ENCODE results near the gene KIF22.
A peak's percentile ranks its signal among the peaks of the same experiment; 100 is the strongest.
"Not testable (repeated sequence)": the region's sequence is repeated elsewhere in the genome, so short reads cannot be mapped to it uniquely, and the experiment has no call there.

KIF22 gene

GRCh38 chr16:29790183-29790948 is at the start of gene KIF22:
TSS of gene KIF22 (plus strand) at chr16:29790751. CDS start at chr16:29790760, 9 bp downstream.
- in situ Hi-C loops (cut with MboI; ENCODE audit: low pct_unique_long_range_greater_than_20kb, low sequenced_read_pairs), result no loop called here
- peak; percentile 99 for DNase-seq

- DNase-seq, result no peak
- in situ Hi-C loops (cut with MboI; ENCODE audit: low pct_unique_long_range_greater_than_20kb, low sequenced_read_pairs), result no loop called here
Measured at GRCh38 chr16:29742683-29743275, 47.8 kb upstream of the KIF22 start.

- no peak for DNase-seq
- in situ Hi-C loops (cut with MboI; ENCODE audit: low pct_unique_long_range_greater_than_20kb, low sequenced_read_pairs), result no loop called here
Measured at GRCh38 chr16:29743475-29743826, 47.1 kb upstream of the KIF22 start.

- no peak for DNase-seq
- in situ Hi-C loops (cut with MboI; ENCODE audit: low pct_unique_long_range_greater_than_20kb, low sequenced_read_pairs), result no loop called here
Measured at GRCh38 chr16:29743827-29744531, 46.6 kb upstream of the KIF22 start.

GRCh38 chr16:29744541-29745101 is 45.9 kb upstream of the KIF22 start:
- in situ Hi-C loops (cut with MboI; ENCODE audit: low pct_unique_long_range_greater_than_20kb, low sequenced_read_pairs), result no loop called here

GRCh38 chr16:29745121-29745852 is 45.3 kb upstream of the KIF22 start:
- in situ Hi-C loops (cut with MboI; ENCODE audit: low pct_unique_long_range_greater_than_20kb, low sequenced_read_pairs), result no loop called here
- peak; percentile 73 for DNase-seq

More at GRCh38 chr16:29744541-29745101, 45.9 kb upstream of the KIF22 start:
- DNase-seq, result peak; percentile 38

GRCh38 chr16:29745853-29746345 is 44.7 kb upstream of the KIF22 start, which contains the start of gene C16orf54:
TSS of gene C16orf54 (minus strand) at chr16:29745990. CDS start at chr16:29744951, 1,039 bp downstream.
- in situ Hi-C loops (cut with MboI; ENCODE audit: low pct_unique_long_range_greater_than_20kb, low sequenced_read_pairs), result no loop called here
- DNase-seq, result peak; percentile 96

GRCh38 chr16:29746518-29746917 is 44.0 kb upstream of the KIF22 start:
- in situ Hi-C loops (cut with MboI; ENCODE audit: low pct_unique_long_range_greater_than_20kb, low sequenced_read_pairs); DNase-seq: not testable (repeated sequence)

- in situ Hi-C loops (cut with MboI; ENCODE audit: low pct_unique_long_range_greater_than_20kb, low sequenced_read_pairs), result no loop called here
- DNase-seq, result no peak
Measured at GRCh38 chr16:29747947-29748759, 42.4 kb upstream of the KIF22 start.

- in situ Hi-C loops (cut with MboI; ENCODE audit: low pct_unique_long_range_greater_than_20kb, low sequenced_read_pairs); DNase-seq: not testable (repeated sequence)
Measured at GRCh38 chr16:29748760-29749149, 41.8 kb upstream of the KIF22 start.

GRCh38 chr16:29753516-29753915 is 37.0 kb upstream of the KIF22 start:
- in situ Hi-C loops (cut with MboI; ENCODE audit: low pct_unique_long_range_greater_than_20kb, low sequenced_read_pairs), result no loop called here
- no peak for DNase-seq

- in situ Hi-C loops (cut with MboI; ENCODE audit: low pct_unique_long_range_greater_than_20kb, low sequenced_read_pairs), result no loop called here
Measured at GRCh38 chr16:29756654-29757053, 33.9 kb upstream of the KIF22 start.

GRCh38 chr16:29757086-29757485 is 33.5 kb upstream of the KIF22 start:
- DNase-seq; in situ Hi-C loops (cut with MboI; ENCODE audit: low pct_unique_long_range_greater_than_20kb, low sequenced_read_pairs): not testable (repeated sequence)

More at GRCh38 chr16:29756654-29757053, 33.9 kb upstream of the KIF22 start:
- no peak for DNase-seq

- in situ Hi-C loops (cut with MboI; ENCODE audit: low pct_unique_long_range_greater_than_20kb, low sequenced_read_pairs), result no loop called here
- peak; percentile 37 for DNase-seq
Measured at GRCh38 chr16:29757950-29758466, 32.5 kb upstream of the KIF22 start.

- no peak for DNase-seq
- in situ Hi-C loops (cut with MboI; ENCODE audit: low pct_unique_long_range_greater_than_20kb, low sequenced_read_pairs), result no loop called here
Measured at GRCh38 chr16:29760567-29761279, 29.8 kb upstream of the KIF22 start.

GRCh38 chr16:29761280-29761651 is 29.3 kb upstream of the KIF22 start:
- DNase-seq; in situ Hi-C loops (cut with MboI; ENCODE audit: low pct_unique_long_range_greater_than_20kb, low sequenced_read_pairs): not testable (repeated sequence)

GRCh38 chr16:29761882-29762281 is 28.7 kb upstream of the KIF22 start:
- in situ Hi-C loops (cut with MboI; ENCODE audit: low pct_unique_long_range_greater_than_20kb, low sequenced_read_pairs), result no loop called here
- DNase-seq, result no peak

All from KBM-7 (cell line).